Measurements from ENCODE around the gene PRDX5.
A peak's percentile ranks its signal among the peaks of the same experiment; 100 is the strongest.
"Not testable (repeated sequence)": the region's sequence is repeated elsewhere in the genome, so short reads cannot be mapped to it uniquely, and the experiment has no call there.

The PRDX5 gene

GRCh38 chr11:64306563-64306875 lies 11.4 kb upstream of the PRDX5 start:
- DNase-seq, result no peak

GRCh38 chr11:64306876-64307622 lies 10.9 kb upstream of the PRDX5 start:
- DNase-seq, result no peak

- DNase-seq, result not testable (repeated sequence)
These were observed 10.1 kb upstream of the PRDX5 start for GRCh38 chr11:64307795-64308194.

- DNase-seq, result no peak
These were observed 5.0 kb upstream of the PRDX5 start for GRCh38 chr11:64312947-64313346.

- DNase-seq, result no peak
These were observed 4.3 kb upstream of the PRDX5 start for GRCh38 chr11:64313491-64314145.

GRCh38 chr11:64314146-64314804 lies 3.6 kb upstream of the PRDX5 start:
- DNase-seq, result no peak

- no peak for DNase-seq
These were observed 2.9 kb upstream of the PRDX5 start for GRCh38 chr11:64314805-64315561.

- not testable (repeated sequence) for DNase-seq
These were observed 2.0 kb upstream of the PRDX5 start for GRCh38 chr11:64315667-64316526.

- no peak for DNase-seq
These were observed 1.1 kb upstream of the PRDX5 start for GRCh38 chr11:64316672-64317324.

GRCh38 chr11:64317325-64317960 lies 478 bp upstream of the PRDX5 start, which contains the start of gene TRMT112:
TRMT112 (minus strand) TSS chr11:64317559; CDS start chr11:64317526, 33 bp downstream.
- DNase-seq, result peak; percentile 84 to 94 (median 90)

- DNase-seq, result no peak
These were observed 1.1 kb downstream of the PRDX5 start for GRCh38 chr11:64318766-64319761.

- no peak for DNase-seq
These were observed 2.6 kb downstream of the PRDX5 start for GRCh38 chr11:64320556-64320955.

- DNase-seq, result no peak
These were observed 3.1 kb downstream of the PRDX5 start for GRCh38 chr11:64321026-64321425.

- no peak for DNase-seq
These were observed 3.6 kb downstream of the PRDX5 start for GRCh38 chr11:64321533-64321932.

GRCh38 chr11:64322925-64323260 lies 5.0 kb downstream of the PRDX5 start:
- DNase-seq, result no peak

- no peak for DNase-seq
These were observed 5.5 kb downstream of the PRDX5 start for GRCh38 chr11:64323373-64323772.

GRCh38 chr11:64323984-64324383 lies 6.1 kb downstream of the PRDX5 start:
- DNase-seq, result not testable (repeated sequence)

GRCh38 chr11:64324692-64325469 lies 7.0 kb downstream of the PRDX5 start:
- no peak for DNase-seq

- DNase-seq, result no peak
These were observed 9.5 kb downstream of the PRDX5 start for GRCh38 chr11:64327375-64327774.

Measured in activated CD4-positive, CD25-positive, alpha-beta regulatory T cell (primary cell).